ENCODE measurements around the gene IL12B. TPM values are rescaled to one million over a fixed set of nuclear protein-coding genes. Genes with fewer than 3 reads are reported as not detected.
"Not testable (repeated sequence)": the region's sequence is repeated elsewhere in the genome, so short reads cannot be mapped to it uniquely, and the experiment has no call there.

The IL12B gene
- total RNA-seq, 1 donor = not detected

DNA sequence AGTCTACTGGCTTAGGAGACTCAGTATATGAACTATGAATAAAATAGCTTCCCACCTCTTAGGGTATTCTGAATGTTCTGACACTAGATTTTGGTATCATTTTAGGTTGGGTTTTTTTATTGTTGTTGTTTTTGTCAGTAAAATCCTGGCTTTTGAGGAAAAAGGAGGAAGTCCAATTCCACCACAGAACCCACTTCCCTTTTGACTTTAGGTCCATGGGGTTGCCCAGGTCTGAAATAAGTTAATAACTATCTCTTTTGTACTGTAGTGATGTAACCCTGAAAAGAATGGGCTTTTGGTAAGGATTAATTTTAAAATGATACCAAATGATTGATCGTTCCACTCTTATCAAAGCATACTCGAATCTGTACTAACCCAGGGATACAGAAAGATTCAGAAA is 29.1 kb upstream of the IL12B start:
- Histone ChIP-seq H3K27me3 (ENCODE audit: insufficient read depth, low read length) (no peaks in the 10 kb centered on the region), H3K79me2 (ENCODE audit: insufficient read depth, low read length) (no peaks in the 10 kb centered on the region), H3K9me3 (ENCODE audit: low read depth, low read length) (no peaks in the 10 kb centered on the region), H3K4me2 (ENCODE audit: insufficient read depth, low read length) (no peak overlapping the region), H3K4me3 (ENCODE audit: insufficient read depth, low read length) (no peak overlapping the region), H3K36me3 (ENCODE audit: insufficient read depth, low read length) (no peaks in the 10 kb centered on the region), H4K20me1 (ENCODE audit: insufficient read depth, low read length) (no peaks in the 10 kb centered on the region), H2AFZ (ENCODE audit: low read length) (no peak overlapping the region), H3K4me1 (ENCODE audit: insufficient read depth, low read length) (no peaks in the 10 kb centered on the region), H3K27ac (ENCODE audit: low read depth, low read length) (no peak overlapping the region)
- DNase-seq (ENCODE audit: insufficient read length, low spot score, missing footprints) = no peak
- TF ChIP-seq, protein P1, sequence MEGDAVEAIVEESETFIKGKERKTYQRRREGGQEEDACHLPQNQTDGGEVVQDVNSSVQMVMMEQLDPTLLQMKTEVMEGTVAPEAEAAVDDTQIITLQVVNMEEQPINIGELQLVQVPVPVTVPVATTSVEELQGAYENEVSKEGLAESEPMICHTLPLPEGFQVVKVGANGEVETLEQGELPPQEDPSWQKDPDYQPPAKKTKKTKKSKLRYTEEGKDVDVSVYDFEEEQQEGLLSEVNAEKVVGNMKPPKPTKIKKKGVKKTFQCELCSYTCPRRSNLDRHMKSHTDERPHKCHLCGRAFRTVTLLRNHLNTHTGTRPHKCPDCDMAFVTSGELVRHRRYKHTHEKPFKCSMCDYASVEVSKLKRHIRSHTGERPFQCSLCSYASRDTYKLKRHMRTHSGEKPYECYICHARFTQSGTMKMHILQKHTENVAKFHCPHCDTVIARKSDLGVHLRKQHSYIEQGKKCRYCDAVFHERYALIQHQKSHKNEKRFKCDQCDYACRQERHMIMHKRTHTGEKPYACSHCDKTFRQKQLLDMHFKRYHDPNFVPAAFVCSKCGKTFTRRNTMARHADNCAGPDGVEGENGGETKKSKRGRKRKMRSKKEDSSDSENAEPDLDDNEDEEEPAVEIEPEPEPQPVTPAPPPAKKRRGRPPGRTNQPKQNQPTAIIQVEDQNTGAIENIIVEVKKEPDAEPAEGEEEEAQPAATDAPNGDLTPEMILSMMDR (IDR thresholded peaks at IDR 0.05; ENCODE audit: extremely low read depth, low read depth, low read length) = no peak

DNA sequence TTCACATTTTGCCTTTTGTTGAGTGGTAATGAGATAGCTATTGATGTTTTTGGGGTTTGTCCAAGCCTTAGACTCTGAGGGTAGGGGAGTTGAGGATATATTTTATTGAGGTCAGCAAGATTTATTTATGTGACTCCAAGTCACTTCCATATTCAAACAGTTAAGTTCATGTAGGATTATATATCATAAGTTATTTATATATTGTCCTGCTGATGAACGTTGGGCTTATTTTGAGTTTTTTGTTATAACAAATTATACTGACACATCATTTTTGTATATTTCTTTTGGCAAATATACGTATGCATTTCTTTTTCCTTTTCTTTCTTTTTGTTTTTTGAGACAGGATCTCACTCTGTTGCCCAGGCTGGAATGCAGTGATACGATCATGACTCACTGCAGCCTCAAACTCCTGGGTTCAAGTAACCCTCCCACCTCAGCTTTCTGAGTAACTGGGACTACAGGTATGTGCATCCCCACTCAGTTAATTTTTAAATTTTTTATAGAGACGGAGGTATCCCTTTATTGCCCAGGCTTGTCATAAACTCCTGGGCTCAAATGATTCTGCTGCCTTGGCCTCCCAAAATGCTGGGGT is 23.5 kb upstream of the IL12B start:
- peaks cover 5% of the 10 kb centered on the region for H3K4me1 ChIP-seq (ENCODE audit: insufficient read depth, low read length)
- H3K4me2 ChIP-seq (ENCODE audit: insufficient read depth, low read length) = no peak overlapping the region
- H3K27ac ChIP-seq (ENCODE audit: low read depth, low read length) = no peak overlapping the region
- H2AFZ ChIP-seq (ENCODE audit: low read length) = no peak overlapping the region
- no peaks in the 10 kb centered on the region for H3K9me3 ChIP-seq (ENCODE audit: low read depth, low read length)
- no peak for DNase-seq (ENCODE audit: insufficient read length, low spot score, missing footprints)
- no peak overlapping the region for H3K4me3 ChIP-seq (ENCODE audit: insufficient read depth, low read length)
- H3K27me3 ChIP-seq (ENCODE audit: insufficient read depth, low read length) = no peaks in the 10 kb centered on the region
- no peaks in the 10 kb centered on the region for H3K36me3 ChIP-seq (ENCODE audit: insufficient read depth, low read length)
- TF ChIP-seq, protein P1 (IDR thresholded peaks at IDR 0.05; ENCODE audit: extremely low read depth, low read depth, low read length) = no peak
- no peaks in the 10 kb centered on the region for H3K79me2 ChIP-seq (ENCODE audit: insufficient read depth, low read length)
- no peaks in the 10 kb centered on the region for H4K20me1 ChIP-seq (ENCODE audit: insufficient read depth, low read length)

DNA sequence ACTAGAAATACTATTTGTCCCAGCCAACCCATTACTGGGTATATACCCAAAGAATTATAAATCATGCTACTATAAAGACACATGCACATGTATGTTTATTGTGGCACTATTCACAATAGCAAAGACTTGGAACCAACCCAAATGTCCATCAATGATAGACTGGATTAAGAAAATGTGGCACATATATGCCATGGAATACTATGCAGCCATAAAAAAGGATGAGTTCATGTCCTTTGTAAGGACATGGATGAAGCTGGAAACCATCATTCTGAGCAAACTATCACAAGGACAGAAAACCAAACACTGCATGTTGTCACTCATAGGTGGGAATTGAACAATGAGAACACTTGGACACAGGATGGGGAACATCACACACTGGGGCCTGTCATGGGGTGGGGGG is 20.4 kb upstream of the IL12B start:
- H2AFZ ChIP-seq (ENCODE audit: low read length); H3K4me3 ChIP-seq (ENCODE audit: insufficient read depth, low read length); H3K4me2 ChIP-seq (ENCODE audit: insufficient read depth, low read length); H3K79me2 ChIP-seq (ENCODE audit: insufficient read depth, low read length); H3K27me3 ChIP-seq (ENCODE audit: insufficient read depth, low read length); H3K9me3 ChIP-seq (ENCODE audit: low read depth, low read length); H3K27ac ChIP-seq (ENCODE audit: low read depth, low read length); H3K4me1 ChIP-seq (ENCODE audit: insufficient read depth, low read length); H4K20me1 ChIP-seq (ENCODE audit: insufficient read depth, low read length); H3K36me3 ChIP-seq (ENCODE audit: insufficient read depth, low read length); DNase-seq (ENCODE audit: insufficient read length, low spot score, missing footprints): not testable (repeated sequence)

DNA sequence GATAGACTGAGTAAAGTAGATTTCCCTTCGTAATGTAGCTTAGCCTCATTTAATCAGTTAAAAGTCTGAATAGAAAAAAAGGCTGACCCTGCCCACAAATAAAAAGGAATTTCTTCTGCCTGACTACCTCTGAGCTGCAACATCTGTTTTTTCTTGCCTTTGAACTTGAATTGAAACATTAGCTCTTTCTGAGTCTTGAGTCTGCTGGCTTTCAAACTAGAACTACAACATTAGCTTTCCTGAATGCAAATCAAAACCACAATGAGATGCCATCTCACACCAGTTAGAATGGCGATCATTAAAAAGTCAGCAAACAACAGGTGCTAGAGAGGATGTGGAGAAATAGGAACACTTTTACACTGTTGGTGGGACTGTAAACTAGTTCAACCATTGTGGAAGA is 19.9 kb upstream of the IL12B start:
- H3K36me3 ChIP-seq (ENCODE audit: insufficient read depth, low read length); H3K79me2 ChIP-seq (ENCODE audit: insufficient read depth, low read length); H4K20me1 ChIP-seq (ENCODE audit: insufficient read depth, low read length); H3K4me3 ChIP-seq (ENCODE audit: insufficient read depth, low read length); H3K27ac ChIP-seq (ENCODE audit: low read depth, low read length); DNase-seq (ENCODE audit: insufficient read length, low spot score, missing footprints); H3K4me2 ChIP-seq (ENCODE audit: insufficient read depth, low read length); H3K9me3 ChIP-seq (ENCODE audit: low read depth, low read length); H3K27me3 ChIP-seq (ENCODE audit: insufficient read depth, low read length); H2AFZ ChIP-seq (ENCODE audit: low read length); H3K4me1 ChIP-seq (ENCODE audit: insufficient read depth, low read length): not testable (repeated sequence)

DNA sequence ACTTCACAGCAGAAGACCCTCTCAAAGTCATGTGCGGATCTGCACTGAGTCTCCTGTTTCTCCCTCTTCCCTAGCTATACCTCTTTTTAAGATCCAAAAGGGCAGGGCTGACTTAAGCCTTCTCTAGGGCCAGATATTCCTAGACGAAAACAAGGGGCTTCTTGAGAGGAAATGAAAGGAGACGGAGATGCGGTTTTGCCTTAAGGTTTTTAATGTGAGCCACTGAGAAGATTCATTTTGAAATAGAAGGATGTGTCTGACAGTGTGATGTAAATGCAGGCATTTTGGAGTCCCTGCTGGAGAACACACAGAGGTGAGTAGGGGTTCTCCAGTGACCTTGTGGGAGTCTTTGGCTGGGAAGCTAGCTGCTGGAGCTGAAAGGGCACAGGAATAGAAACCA is 15.6 kb upstream of the IL12B start:
- no peaks in the 10 kb centered on the region for H3K27me3 ChIP-seq (ENCODE audit: insufficient read depth, low read length)
- H3K4me3 ChIP-seq (ENCODE audit: insufficient read depth, low read length) = no peak overlapping the region
- no peak overlapping the region for H3K27ac ChIP-seq (ENCODE audit: low read depth, low read length)
- no peaks in the 10 kb centered on the region for H3K79me2 ChIP-seq (ENCODE audit: insufficient read depth, low read length)
- H3K4me1 ChIP-seq (ENCODE audit: insufficient read depth, low read length) = peaks cover 12% of the 10 kb centered on the region
- H4K20me1 ChIP-seq (ENCODE audit: insufficient read depth, low read length) = no peaks in the 10 kb centered on the region
- H2AFZ ChIP-seq (ENCODE audit: low read length) = no peak overlapping the region
- TF ChIP-seq, protein P1 (IDR thresholded peaks at IDR 0.05; ENCODE audit: extremely low read depth, low read depth, low read length) = no peak
- H3K9me3 ChIP-seq (ENCODE audit: low read depth, low read length) = peaks cover 6% of the 10 kb centered on the region
- no peak overlapping the region for H3K4me2 ChIP-seq (ENCODE audit: insufficient read depth, low read length)
- DNase-seq (ENCODE audit: insufficient read length, low spot score, missing footprints) = no peak
- H3K36me3 ChIP-seq (ENCODE audit: insufficient read depth, low read length) = no peaks in the 10 kb centered on the region

All from osteoblast (primary cell).